A673 (cell line): ENCODE results near the gene TPP1. TPM values are rescaled to one million over a fixed set of nuclear protein-coding genes. Genes with fewer than 3 reads are reported as not detected.

ENCODE experiments used
- BruUV-seq: library from RNA; stranded (reverse); fragments of 400-500 nt; replicated peaks from 2 replicates; lab custom pipeline; 2021; lab: Mats Ljungman, UMichigan
- CTCF ChIA-PET: fragments of 300-600 bp; sonication (Branson Sonifier 250); formaldehyde crosslinking; loops from one replicate; lab custom pipeline; 2022; ENCODE audit warnings: antibody characterized with exemption; lab: Charles Lee
- POLR2A ChIA-PET: fragments of 300-600 bp; sonication (Branson Sonifier 250); formaldehyde crosslinking; loops from one replicate; lab custom pipeline; 2022; ENCODE audit warnings: antibody characterized with exemption; ENCODE audit not compliant: low non-redundant PET; lab: Charles Lee
- DNase-seq: peaks from one replicate; pipeline ENCODE4 v3.0.0-alpha.2; 2015; ENCODE audit warnings: low spot score
- H3K27ac ChIP-seq: fragments of 200-600 bp; sonication (generic); 2 replicates; pipeline ENCODE4 v1.5.1; 2016; ENCODE audit warnings: mixed run types, low read depth, mild to moderate bottlenecking, mixed read lengths, antibody characterized with exemption, low read length; ENCODE audit not compliant: poor library complexity, severe bottlenecking
- H3K27me3 ChIP-seq: fragments of 200-600 bp; sonication (generic); replicated peaks from 2 replicates; pipeline ENCODE4 v1.6.1; 2017; ENCODE audit warnings: mixed run types, low read depth, mild to moderate bottlenecking, mixed read lengths, antibody characterized with exemption, low read length; ENCODE audit not compliant: insufficient read depth, poor library complexity
- H3K36me3 ChIP-seq: fragments of 200-600 bp; sonication (generic); 2 replicates; pipeline ENCODE4 v1.6.1; 2016; ENCODE audit warnings: mixed run types, mild to moderate bottlenecking, mixed read lengths, antibody characterized with exemption, low read length; ENCODE audit not compliant: insufficient read depth, poor library complexity, severe bottlenecking
- H3K4me1 ChIP-seq: fragments of 200-600 bp; sonication (generic); 2 replicates; pipeline ENCODE4 v1.6.1; 2017; ENCODE audit warnings: mixed run types, mild to moderate bottlenecking, mixed read lengths, antibody characterized with exemption, low read length; ENCODE audit not compliant: insufficient read depth, poor library complexity, severe bottlenecking
- H3K4me3 ChIP-seq: fragments of 200-600 bp; sonication (generic); 2 replicates; pipeline ENCODE4 v1.5.1; 2016; ENCODE audit warnings: low read depth, mixed run types, mild to moderate bottlenecking, mixed read lengths, low read length; ENCODE audit not compliant: poor library complexity, severe bottlenecking
- H3K9me3 ChIP-seq: fragments of 200-600 bp; sonication (generic); 2 replicates; pipeline ENCODE4 v1.6.1; 2016; ENCODE audit warnings: mixed run types, low read depth, mild to moderate bottlenecking, mixed read lengths, antibody characterized with exemption, low read length; ENCODE audit not compliant: poor library complexity, severe bottlenecking
- EZH2 ChIP-seq: fragments of 200-600 bp; sonication (generic); IDR thresholded peaks from 2 replicates; pipeline ENCODE4 v1.6.1; 2017; ENCODE audit warnings: borderline replicate concordance, low read depth, mild to moderate bottlenecking, mixed read lengths, antibody characterized with exemption, low read length; ENCODE audit not compliant: poor library complexity, severe bottlenecking
- intact Hi-C: fragments of 100-400 bp; cut with micrococcal nuclease; formaldehyde crosslinking; loops from one replicate; pipeline ENCODE4 v1.10.0; 2022; ENCODE audit not compliant: unreplicated experiment
- total RNA-seq: library from RNA; stranded (reverse); gene quantifications from 2 replicates; pipeline ENCODE4 v1.2.3, GENCODE V29; 2021
- TF ChIP-seq, protein P1 (sequence below): fragments of 300-800, 200-600 bp; sonication (generic); conservative IDR thresholded peaks from 2 replicates; pipeline ENCODE4 v1.5.1; 2017; ENCODE audit warnings: low read depth, mild to moderate bottlenecking, antibody characterized with exemption, low read length, moderate library complexity, mixed read lengths

TPP1 gene
- total RNA-seq, 1 experiment from 2014 or later: 53.0 TPM

DNA sequence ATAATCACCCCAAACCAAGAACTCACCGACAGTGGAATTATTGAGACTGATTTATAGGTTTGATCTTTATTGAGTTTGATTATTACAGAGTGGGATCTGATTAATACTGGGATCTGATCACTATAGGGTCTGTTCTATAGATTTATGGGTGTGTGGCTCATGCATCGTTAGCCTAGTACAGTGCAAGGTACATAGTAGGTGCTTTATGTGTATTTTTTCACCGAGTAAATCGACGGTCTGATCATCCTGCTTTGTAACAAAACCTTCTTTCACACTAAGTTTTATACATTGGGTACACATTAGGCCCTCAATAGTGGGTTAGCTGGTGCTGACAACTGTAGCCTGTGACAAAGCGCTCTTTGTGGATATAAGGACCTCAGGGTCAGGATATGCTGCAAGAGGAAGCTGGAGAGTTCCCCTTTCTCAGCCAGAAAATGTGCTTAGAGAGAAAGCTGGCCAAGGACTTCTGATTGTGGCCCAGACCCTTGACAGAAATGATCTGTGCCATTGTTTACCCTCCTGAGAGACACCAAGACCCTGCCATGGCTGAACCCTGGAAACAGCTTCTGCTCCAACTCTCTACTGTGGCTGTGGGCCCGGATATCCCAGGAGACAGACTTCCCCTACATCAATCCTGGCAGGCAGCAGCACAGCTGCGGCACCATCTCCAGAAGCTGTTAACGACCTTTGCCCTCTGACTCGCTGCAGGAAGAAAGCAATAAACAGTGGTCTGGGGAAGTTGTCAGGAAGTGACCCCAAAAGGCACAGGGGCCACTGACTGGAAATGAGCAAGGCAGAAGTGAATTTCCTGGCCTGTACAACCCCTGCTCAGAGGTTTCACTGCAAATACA, 16.1 kb upstream of the TPP1 start:
- BruUV-seq: no TSS peak
- CTCF ChIA-PET: no interaction called here
- TF ChIP-seq EZH2: no peak
- TF ChIP-seq, protein P1, sequence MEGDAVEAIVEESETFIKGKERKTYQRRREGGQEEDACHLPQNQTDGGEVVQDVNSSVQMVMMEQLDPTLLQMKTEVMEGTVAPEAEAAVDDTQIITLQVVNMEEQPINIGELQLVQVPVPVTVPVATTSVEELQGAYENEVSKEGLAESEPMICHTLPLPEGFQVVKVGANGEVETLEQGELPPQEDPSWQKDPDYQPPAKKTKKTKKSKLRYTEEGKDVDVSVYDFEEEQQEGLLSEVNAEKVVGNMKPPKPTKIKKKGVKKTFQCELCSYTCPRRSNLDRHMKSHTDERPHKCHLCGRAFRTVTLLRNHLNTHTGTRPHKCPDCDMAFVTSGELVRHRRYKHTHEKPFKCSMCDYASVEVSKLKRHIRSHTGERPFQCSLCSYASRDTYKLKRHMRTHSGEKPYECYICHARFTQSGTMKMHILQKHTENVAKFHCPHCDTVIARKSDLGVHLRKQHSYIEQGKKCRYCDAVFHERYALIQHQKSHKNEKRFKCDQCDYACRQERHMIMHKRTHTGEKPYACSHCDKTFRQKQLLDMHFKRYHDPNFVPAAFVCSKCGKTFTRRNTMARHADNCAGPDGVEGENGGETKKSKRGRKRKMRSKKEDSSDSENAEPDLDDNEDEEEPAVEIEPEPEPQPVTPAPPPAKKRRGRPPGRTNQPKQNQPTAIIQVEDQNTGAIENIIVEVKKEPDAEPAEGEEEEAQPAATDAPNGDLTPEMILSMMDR: no peak
- intact Hi-C loops: no loop called here
- POLR2A ChIA-PET: no interaction called here
- Histone ChIP-seq H3K9me3 (no peaks in the 10 kb centered on the region), H3K27ac (no peak overlapping the region), H3K4me3 (no peak overlapping the region), H3K27me3 (no peaks in the 10 kb centered on the region), H3K4me1 (no peaks in the 10 kb centered on the region), H3K36me3 (no peaks in the 10 kb centered on the region)
- no peak for DNase-seq

DNA sequence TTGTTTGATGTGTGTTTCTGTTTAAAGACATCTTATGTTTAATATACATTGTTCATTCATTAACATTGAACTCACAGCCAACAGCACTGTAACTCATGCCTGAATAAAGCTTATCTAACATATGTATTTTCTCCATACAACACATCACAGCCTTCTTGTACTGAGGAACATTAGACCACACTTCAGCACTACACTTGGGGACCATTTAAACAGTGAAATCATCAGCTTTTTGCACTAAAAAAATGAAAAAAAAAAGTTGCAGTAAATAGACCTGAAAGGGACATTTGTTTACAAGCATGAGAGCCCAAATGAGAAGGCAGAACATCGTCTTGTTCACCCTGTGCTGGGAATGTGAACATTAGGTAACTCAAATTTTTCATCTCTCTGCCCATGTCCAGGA, 15.3 kb upstream of the TPP1 start:
- BruUV-seq: no TSS peak
- no peak overlapping the region for H3K4me3 ChIP-seq
- H3K27ac ChIP-seq: no peak overlapping the region
- intact Hi-C loops: no loop called here
- no peaks in the 10 kb centered on the region for H3K36me3 ChIP-seq
- no peaks in the 10 kb centered on the region for H3K4me1 ChIP-seq
- no peaks in the 10 kb centered on the region for H3K9me3 ChIP-seq
- CTCF ChIA-PET: no interaction called here
- H3K27me3 ChIP-seq: no peaks in the 10 kb centered on the region
- POLR2A ChIA-PET: no interaction called here
- TF ChIP-seq, protein P1: no peak
- no peak for TF ChIP-seq EZH2
- no peak for DNase-seq

DNA sequence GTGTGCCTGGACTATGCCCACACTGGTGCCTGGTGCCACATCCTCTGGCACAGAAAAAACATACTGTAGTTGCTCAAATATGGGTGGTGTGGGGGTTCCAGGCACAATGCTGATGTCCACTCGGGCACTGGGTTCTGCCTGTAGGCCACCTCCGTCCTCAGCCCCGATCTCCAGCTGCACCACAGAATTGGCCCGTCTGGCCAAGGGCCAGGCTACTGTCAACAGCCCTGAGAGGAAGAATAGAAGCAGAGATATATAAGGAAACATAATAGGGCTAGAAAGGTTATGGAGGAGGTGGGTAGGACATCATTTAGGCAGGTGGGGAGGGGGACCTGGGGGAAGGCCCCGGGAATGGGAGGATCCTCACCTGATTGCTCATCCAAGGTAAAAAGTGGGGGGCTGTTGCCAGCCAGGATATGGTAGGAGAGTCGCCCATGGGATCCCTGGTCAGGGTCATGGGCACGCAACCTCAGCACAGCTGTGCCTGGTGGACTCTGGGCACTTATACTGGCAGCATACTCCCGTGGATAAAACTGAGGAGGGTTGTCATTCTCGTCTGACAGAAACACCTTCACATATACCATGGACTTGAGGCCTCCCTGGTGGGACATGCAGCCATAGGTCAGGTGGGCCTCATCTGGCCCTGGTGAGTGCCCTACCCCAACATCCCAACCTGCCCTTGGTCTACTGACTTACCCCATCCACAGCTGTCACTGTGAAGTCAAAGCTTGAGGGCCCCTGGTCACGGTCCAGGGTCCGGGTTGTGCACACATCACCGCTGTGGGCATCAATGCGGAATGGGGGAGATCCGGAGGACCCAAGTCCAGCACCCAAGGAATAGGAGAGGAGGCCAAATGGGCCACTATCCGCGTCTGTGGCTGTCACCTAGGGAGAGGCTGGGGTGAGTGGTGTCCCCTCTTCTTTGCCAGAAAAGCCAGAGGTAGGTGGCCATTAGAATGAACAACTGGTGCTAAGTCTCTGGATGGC, 14.5 kb upstream of the TPP1 start:
- H3K27ac ChIP-seq: no peak overlapping the region
- BruUV-seq: no TSS peak
- H3K4me3 ChIP-seq: no peak overlapping the region
- TF ChIP-seq EZH2: no peak
- TF ChIP-seq, protein P1: no peak
- CTCF ChIA-PET: no interaction called here
- intact Hi-C loops: no loop called here
- no peaks in the 10 kb centered on the region for H3K4me1 ChIP-seq
- DNase-seq: no peak
- no peaks in the 10 kb centered on the region for H3K36me3 ChIP-seq
- POLR2A ChIA-PET: no interaction called here
- H3K9me3 ChIP-seq: no peaks in the 10 kb centered on the region
- H3K27me3 ChIP-seq: no peaks in the 10 kb centered on the region
